ENCODE measurements around the gene GNPDA1. TPM values are rescaled to one million over a fixed set of nuclear protein-coding genes. Genes with fewer than 3 reads are reported as not detected.
A peak's percentile ranks its signal among the peaks of the same experiment; 100 is the strongest.

GNPDA1 gene
- total and polyA plus RNA-seq, 7 experiments from 2014 or later: 13.3 to 60.4 (median 28.5) TPM

DNA sequence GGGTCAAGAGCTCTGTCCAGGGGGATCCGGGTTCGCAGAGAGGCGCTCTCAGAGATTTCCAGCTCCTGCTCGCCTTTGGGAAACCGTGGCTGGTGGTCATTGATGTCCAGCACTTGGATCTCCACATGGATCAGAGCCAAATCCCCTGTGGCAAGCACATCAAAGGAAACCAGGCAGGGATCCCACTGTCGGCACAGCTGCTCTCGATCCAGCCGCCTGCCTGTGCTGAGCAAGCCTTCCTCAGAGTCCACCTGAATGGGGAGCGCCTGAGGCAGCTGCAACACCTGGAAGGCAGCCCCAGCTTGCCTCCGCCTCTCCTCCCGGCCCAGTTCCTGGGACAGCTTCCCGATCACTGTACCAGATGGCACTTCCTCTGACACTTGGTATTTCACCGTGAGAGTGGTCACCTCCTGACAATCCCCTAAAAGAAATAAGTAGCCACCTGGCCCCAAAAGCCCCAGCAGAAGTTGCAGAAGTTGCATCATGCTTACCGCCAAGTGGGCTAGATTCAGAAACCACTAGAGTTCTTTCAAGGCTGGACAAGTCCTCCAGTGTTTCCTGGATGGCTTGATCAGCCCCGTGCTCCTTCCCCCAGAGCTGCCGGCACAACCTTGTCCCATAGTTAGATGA lies 55.3 kb downstream of the GNPDA1 start:
- Mint-ChIP-seq H3K27me3 (no peaks in the 10 kb centered on the region), H3K4me3 (peak overlapping the region in 3 of 10 donors; percentile 16 to 76 (median 53)), H3K4me1 (peaks cover 32 to 51% (median 44%) of the 10 kb centered on the region in 7 donors), H3K36me3 (peaks cover 0 to 6% (median 0%) of the 10 kb centered on the region in 5 donors), H3K27ac (peak overlapping the region in 4 of 9 donors; percentile 19 to 92 (median 76)), H3K9me3 (no peaks in the 10 kb centered on the region)
- ChIA-PET CTCF (interaction anchor here (1.1 to 6.6 kb wide), 5 partner anchors 11 to 293 kb away, joined by 5 to 143 read pairs (median 56); partner anchors contain the start of genes PCDH1 and RNF14), POLR2A (interaction anchor here (0.6 to 3.3 kb wide), 8 partner anchors 9 to 1477 kb away, joined by 3 to 18 read pairs (median 3); partner anchors contain the start of genes DELE1, HDAC3, RELL2 and RNF14)
- intact Hi-C loops (cut with micrococcal nuclease): no loop called here
- no peak overlapping the region for H3K4me3 ChIP-seq (ENCODE audit: low read length)
- no peaks in the 10 kb centered on the region for H3K27me3 ChIP-seq (ENCODE audit: control insufficient read depth in 2 of 2, insufficient read depth in 2 of 2, low read length in 2 of 2)
- H3K9me3 ChIP-seq (ENCODE audit: control insufficient read depth in 2 of 3, low read length in 3 of 3): no peaks in the 10 kb centered on the region
- H3K36me3 ChIP-seq (ENCODE audit: control insufficient read depth in 2 of 3, insufficient read depth in 3 of 3, low read length in 3 of 3): no peaks in the 10 kb centered on the region
- no peak overlapping the region for H3K27ac ChIP-seq (ENCODE audit: low read depth, low read length)
- ATAC-seq: no peak
- H3K4me1 ChIP-seq (ENCODE audit: control insufficient read depth in 2 of 2, insufficient read depth in 2 of 2, low read length in 2 of 2): peaks cover 30 to 43% of the 10 kb centered on the region in 2 donors
- no peak for DNase-seq

DNA sequence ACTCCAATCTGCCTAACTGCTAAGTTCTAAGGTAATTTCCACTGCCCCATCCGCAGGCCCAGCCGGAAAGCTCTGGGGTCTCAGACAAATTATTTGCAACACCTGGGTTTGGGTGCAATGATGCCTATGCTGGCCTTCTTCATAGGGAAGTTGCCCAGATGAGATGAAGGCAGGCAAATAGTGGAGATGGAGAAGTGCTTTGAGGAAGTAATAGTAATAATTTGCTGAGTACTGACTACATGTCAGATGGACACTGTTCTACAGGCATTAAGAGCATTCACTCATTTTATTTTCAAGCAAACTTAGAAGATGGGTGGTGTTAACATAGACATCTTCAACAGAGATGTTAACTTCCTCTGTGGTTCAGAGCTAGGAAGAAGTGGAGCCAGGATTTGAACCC lies 58.6 kb downstream of the GNPDA1 start:
- H3K27me3 ChIP-seq (ENCODE audit: control insufficient read depth in 2 of 2, insufficient read depth in 2 of 2, low read length in 2 of 2): no peaks in the 10 kb centered on the region
- H3K4me3 ChIP-seq (ENCODE audit: low read length): no peak overlapping the region
- no peak overlapping the region for H3K27ac ChIP-seq (ENCODE audit: low read depth, low read length)
- H3K36me3 ChIP-seq (ENCODE audit: control insufficient read depth in 2 of 3, insufficient read depth in 3 of 3, low read length in 3 of 3): no peaks in the 10 kb centered on the region
- peaks cover 21 to 43% (median 34%) of the 10 kb centered on the region in 7 donors for H3K4me1 Mint-ChIP-seq
- ATAC-seq: peak; percentile 60
- no peak overlapping the region for H3K4me3 Mint-ChIP-seq
- H3K27ac Mint-ChIP-seq: no peak overlapping the region
- H3K27me3 Mint-ChIP-seq: no peaks in the 10 kb centered on the region
- peaks cover 9 to 28% of the 10 kb centered on the region in 2 donors for H3K4me1 ChIP-seq (ENCODE audit: control insufficient read depth in 2 of 2, insufficient read depth in 2 of 2, low read length in 2 of 2)
- intact Hi-C loops (cut with micrococcal nuclease): no loop called here
- CTCF ChIA-PET: interaction anchor here (0.9 to 1.2 kb wide), 2 partner anchors 31 to 76 kb away, joined by 3 to 5 read pairs; partner anchors contain the start of genes DELE1 and PCDH1
- H3K9me3 ChIP-seq (ENCODE audit: control insufficient read depth in 2 of 3, low read length in 3 of 3): no peaks in the 10 kb centered on the region
- H3K36me3 Mint-ChIP-seq: peaks cover 0 to 6% (median 0%) of the 10 kb centered on the region in 5 donors
- H3K9me3 Mint-ChIP-seq: no peaks in the 10 kb centered on the region
- POLR2A ChIA-PET: interaction anchor here (0.5 to 0.8 kb wide), 2 partner anchors 17 to 31 kb away, joined by 3 to 4 read pairs; partner anchors contain the start of gene DELE1
- DNase-seq: no peak

DNA sequence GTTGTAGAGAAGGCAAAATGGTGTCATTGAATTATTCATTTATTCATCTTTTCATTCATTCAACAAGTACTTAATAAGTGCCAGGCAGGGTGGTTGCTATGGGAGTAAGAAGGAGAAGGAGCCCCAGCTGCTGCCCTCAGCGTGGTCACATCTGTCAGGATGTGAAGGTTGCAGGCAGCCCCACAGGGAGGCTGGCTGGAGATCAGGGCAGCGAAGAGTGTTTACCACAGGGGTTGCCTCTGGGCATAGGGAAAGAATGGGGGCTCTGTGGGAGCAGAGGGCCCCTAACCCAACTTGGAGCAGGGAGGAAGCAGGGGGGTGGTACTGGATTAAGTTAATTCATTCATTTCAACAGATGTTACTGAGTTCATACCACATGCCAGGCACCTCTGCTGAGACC lies 60.8 kb downstream of the GNPDA1 start:
- H3K27ac Mint-ChIP-seq: peak overlapping the region in 1 of 9 donors; percentile 36
- POLR2A ChIA-PET: interaction anchor here (1.0 to 1.7 kb wide), 2 partner anchors 16 to 29 kb away, joined by 3 to 4 read pairs; partner anchors contain the start of gene DELE1

DNA sequence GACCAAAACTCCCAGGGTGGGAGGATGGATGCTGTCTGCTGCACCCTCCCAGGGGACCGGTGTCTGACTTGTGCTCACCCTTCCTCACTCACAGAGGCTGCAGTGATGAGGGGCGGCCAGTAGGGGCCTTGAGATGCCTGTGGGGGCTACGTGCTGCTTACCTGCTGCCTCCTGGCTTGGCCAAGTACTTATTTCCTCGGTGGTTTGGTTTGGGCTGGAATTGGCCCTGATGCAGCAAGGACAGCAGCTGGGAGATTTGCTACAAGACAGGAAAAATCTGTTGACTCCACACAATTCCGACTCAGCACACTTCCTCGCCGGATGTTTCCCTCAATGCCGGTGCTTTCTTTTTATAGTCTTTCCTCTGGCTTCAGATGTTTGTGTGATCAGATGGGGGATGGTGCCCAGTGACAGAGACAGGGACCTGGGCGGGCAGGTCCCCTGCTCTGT lies 61.5 kb downstream of the GNPDA1 start:
- Histone ChIP-seq H3K27ac (ENCODE audit: low read depth, low read length) (no peak overlapping the region), H3K4me3 (ENCODE audit: low read length) (no peak overlapping the region), H3K36me3 (ENCODE audit: control insufficient read depth in 2 of 3, insufficient read depth in 3 of 3, low read length in 3 of 3) (no peaks in the 10 kb centered on the region), H3K27me3 (ENCODE audit: control insufficient read depth in 2 of 2, insufficient read depth in 2 of 2, low read length in 2 of 2) (no peaks in the 10 kb centered on the region), H3K4me1 (ENCODE audit: control insufficient read depth in 2 of 2, insufficient read depth in 2 of 2, low read length in 2 of 2) (peaks cover 0 to 10% of the 10 kb centered on the region in 2 donors), H3K9me3 (ENCODE audit: control insufficient read depth in 2 of 3, low read length in 3 of 3) (no peaks in the 10 kb centered on the region)
- Mint-ChIP-seq H3K9me3 (no peaks in the 10 kb centered on the region), H3K27ac (peak overlapping the region in 6 of 9 donors; percentile 10 to 72 (median 42)), H3K4me3 (peak overlapping the region in 8 of 10 donors; percentile 45 to 68 (median 58)), H3K27me3 (no peaks in the 10 kb centered on the region), H3K36me3 (peaks cover 0 to 6% (median 0%) of the 10 kb centered on the region in 5 donors), H3K4me1 (peaks cover 9 to 25% (median 15%) of the 10 kb centered on the region in 7 donors)
- intact Hi-C loops (cut with micrococcal nuclease): no loop called here
- ChIA-PET POLR2A (no interaction called here), CTCF (interaction anchor here (0.9 kb wide), 1 partner anchor 197 kb away, joined by 3 read pairs; no protein-coding TSS in a partner anchor)
- ATAC-seq (peak; percentile 68), DNase-seq (peak in 5 of 9 donors; percentile 21 to 25 (median 22))

More for the DNA sequence above, 60.8 kb downstream of the GNPDA1 start:
- CTCF ChIA-PET: no interaction called here
- no peaks in the 10 kb centered on the region for H3K36me3 ChIP-seq (ENCODE audit: control insufficient read depth in 2 of 3, insufficient read depth in 3 of 3, low read length in 3 of 3)
- peaks cover 9 to 25% (median 15%) of the 10 kb centered on the region in 7 donors for H3K4me1 Mint-ChIP-seq
- H3K36me3 Mint-ChIP-seq: peaks cover 0 to 6% (median 0%) of the 10 kb centered on the region in 5 donors
- no peaks in the 10 kb centered on the region for H3K9me3 Mint-ChIP-seq
- no peak for DNase-seq
- intact Hi-C loops (cut with micrococcal nuclease): no loop called here
- no peak overlapping the region for H3K27ac ChIP-seq (ENCODE audit: low read depth, low read length)
- ATAC-seq: no peak
- H3K4me1 ChIP-seq (ENCODE audit: control insufficient read depth in 2 of 2, insufficient read depth in 2 of 2, low read length in 2 of 2): peaks cover 0 to 10% of the 10 kb centered on the region in 2 donors
- H3K27me3 ChIP-seq (ENCODE audit: control insufficient read depth in 2 of 2, insufficient read depth in 2 of 2, low read length in 2 of 2): no peaks in the 10 kb centered on the region
- no peak overlapping the region for H3K4me3 ChIP-seq (ENCODE audit: low read length)
- H3K4me3 Mint-ChIP-seq: peak overlapping the region in 5 of 10 donors; percentile 53 to 65 (median 60)
- H3K27me3 Mint-ChIP-seq: no peaks in the 10 kb centered on the region
- H3K9me3 ChIP-seq (ENCODE audit: control insufficient read depth in 2 of 3, low read length in 3 of 3): no peaks in the 10 kb centered on the region

Other genes starting within 250 kb of the GNPDA1 start
- gene PCDH1, start 134.6 kb downstream of the GNPDA1 start, total RNA-seq: 1 to 10 TPM in 1 of 5 experiments, under 1 TPM in 1, not detected in 3; 0.53 to 3.2 TPM
- under 1 TPM in 1 of 2 donors, not detected in 1; 0.05 TPM for gene PCDH1, start 134.6 kb downstream of the GNPDA1 start, polyA plus RNA-seq
- gene DELE1, start 89.2 kb downstream of the GNPDA1 start, total RNA-seq: 100 to 1,000 TPM in 1 of 5 experiments, 10 to 100 TPM in 4; 77.3 to 101 (median 88.2) TPM
- 10 to 100 TPM; 26.4 to 29.9 TPM for gene DELE1, start 89.2 kb downstream of the GNPDA1 start, polyA plus RNA-seq
- gene PCDH12, start 54.8 kb downstream of the GNPDA1 start, total RNA-seq: 1 to 10 TPM in 1 of 5 experiments, under 1 TPM in 1, not detected in 3; 0.78 to 1.5 TPM
- under 1 TPM; 0.11 to 0.29 TPM for gene PCDH12, start 54.8 kb downstream of the GNPDA1 start, polyA plus RNA-seq
- 10 to 100 TPM; 14.7 to 32.0 (median 24.8) TPM for gene RNF14, start 43.9 kb downstream of the GNPDA1 start, total RNA-seq
- gene RNF14, start 43.9 kb downstream of the GNPDA1 start, polyA plus RNA-seq: 10 to 100 TPM; 33.0 to 40.2 TPM
- 100 to 1,000 TPM in 2 of 5 experiments, 10 to 100 TPM in 3; 53.0 to 136 (median 95.5) TPM for gene NDFIP1, start 95.8 kb upstream of the GNPDA1 start, total RNA-seq
- 100 to 1,000 TPM in 1 of 2 donors, 10 to 100 TPM in 1; 99.3 to 101 TPM for gene NDFIP1, start 95.8 kb upstream of the GNPDA1 start, polyA plus RNA-seq

Data from naive thymus-derived CD4-positive, alpha-beta T cell (primary cell).